Measurements from ENCODE around the gene TSPAN15.
"Not testable (repeated sequence)": the region's sequence is repeated elsewhere in the genome, so short reads cannot be mapped to it uniquely, and the experiment has no call there.

The TSPAN15 gene

DNA sequence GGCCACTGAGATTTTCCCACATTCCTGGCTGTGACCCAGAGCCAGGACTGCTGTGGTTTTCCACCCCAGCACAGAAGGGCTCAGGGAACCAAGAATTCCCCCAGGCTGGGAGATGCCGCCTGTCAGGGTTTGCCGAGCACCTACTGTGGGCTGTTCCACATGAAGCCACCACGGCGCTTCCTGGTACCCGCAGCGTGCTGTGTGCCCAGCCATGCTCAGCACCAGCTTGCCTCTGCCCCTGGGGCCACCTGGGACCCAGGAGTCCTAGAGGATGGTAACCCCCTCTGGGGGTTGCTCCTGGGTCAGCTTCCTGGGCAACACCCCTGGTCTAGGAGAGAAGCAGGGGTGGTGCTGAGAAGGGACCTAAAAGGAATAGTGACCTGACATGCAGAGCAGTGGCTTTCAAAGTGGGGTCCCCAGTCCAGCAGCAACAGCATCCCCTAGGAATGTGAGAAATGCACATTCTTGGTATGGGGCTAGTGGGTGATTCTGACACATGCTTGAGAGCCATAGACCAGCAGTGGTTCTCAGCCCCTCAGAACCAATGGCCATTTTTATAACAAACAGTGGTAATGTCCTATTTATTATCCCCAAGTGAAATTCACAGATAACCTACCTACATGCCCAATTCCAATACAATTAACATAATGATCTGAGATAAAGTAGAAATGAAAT, 53.4 kb downstream of the TSPAN15 start:
- peak; percentile 40 for DNase-seq

DNA sequence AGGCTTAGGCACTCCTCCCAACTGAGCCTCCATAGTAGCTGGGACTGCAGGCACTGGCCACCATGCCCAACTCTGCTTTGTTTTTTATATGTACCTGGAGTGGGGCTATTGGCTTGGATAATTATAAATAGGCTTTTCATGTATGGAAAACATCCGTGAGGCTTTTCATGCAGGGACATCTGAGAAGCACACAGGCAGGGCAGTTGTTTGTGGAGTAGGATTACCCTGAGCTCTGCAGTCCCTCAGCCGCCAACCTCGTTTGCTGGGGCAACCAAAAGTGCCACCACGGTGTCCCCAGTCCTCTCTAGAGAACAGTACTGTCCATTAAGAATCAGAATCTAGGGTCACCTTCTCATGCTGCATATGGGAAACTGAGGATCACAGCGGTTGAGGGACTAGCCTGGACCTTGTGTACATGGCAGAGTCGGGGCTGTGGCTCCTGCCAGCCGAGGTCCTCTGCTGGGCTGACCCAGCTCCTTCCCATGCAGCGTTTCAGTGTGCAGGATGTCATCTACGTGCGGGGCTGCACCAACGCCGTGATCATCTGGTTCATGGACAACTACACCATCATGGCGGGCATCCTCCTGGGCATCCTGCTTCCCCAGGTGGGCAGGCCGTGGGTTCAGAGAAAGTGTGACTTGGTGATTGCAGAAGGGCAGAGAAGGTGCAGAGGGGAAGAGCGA, 54.5 kb downstream of the TSPAN15 start:
- no peak for DNase-seq

DNA sequence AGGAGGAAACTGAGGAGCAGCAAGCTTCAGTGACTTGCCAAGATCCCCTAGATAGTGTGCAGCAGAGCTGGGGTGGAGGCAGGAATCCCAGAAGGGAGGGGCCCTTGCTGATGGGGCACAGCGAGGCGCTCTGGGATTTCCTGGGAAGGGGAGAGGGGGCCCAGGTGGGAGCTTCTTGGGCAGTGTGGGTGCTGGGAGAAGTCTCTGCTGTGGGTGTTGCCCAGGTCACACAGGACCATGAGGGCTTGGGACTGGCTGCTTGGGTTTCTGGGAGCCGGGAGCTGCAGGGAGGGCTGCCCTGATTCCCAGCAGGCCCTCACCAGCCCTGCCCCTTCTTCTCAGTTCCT, 55.2 kb downstream of the TSPAN15 start:
- peak; percentile 48 for DNase-seq

DNA sequence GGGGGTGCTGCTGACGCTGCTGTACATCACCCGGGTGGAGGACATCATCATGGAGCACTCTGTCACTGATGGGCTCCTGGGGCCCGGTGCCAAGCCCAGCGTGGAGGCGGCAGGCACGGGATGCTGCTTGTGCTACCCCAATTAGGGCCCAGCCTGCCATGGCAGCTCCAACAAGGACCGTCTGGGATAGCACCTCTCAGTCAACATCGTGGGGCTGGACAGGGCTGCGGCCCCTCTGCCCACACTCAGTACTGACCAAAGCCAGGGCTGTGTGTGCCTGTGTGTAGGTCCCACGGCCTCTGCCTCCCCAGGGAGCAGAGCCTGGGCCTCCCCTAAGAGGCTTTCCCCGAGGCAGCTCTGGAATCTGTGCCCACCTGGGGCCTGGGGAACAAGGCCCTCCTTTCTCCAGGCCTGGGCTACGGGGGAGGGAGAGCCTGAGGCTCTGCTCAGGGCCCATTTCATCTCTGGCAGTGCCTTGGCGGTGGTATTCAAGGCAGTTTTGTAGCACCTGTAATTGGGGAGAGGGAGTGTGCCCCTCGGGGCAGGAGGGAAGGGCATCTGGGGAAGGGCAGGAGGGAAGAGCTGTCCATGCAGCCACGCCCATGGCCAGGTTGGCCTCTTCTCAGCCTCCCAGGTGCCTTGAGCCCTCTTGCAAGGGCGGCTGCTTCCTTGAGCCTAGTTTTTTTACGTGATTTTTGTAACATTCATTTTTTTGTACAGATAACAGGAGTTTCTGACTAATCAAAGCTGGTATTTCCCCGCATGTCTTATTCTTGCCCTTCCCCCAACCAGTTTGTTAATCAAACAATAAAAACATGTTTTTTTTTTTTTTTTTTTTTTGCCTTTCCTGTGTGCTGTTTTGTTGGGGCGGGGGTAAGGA, 55.8 kb downstream of the TSPAN15 start:
- peak; percentile 52 for DNase-seq

DNA sequence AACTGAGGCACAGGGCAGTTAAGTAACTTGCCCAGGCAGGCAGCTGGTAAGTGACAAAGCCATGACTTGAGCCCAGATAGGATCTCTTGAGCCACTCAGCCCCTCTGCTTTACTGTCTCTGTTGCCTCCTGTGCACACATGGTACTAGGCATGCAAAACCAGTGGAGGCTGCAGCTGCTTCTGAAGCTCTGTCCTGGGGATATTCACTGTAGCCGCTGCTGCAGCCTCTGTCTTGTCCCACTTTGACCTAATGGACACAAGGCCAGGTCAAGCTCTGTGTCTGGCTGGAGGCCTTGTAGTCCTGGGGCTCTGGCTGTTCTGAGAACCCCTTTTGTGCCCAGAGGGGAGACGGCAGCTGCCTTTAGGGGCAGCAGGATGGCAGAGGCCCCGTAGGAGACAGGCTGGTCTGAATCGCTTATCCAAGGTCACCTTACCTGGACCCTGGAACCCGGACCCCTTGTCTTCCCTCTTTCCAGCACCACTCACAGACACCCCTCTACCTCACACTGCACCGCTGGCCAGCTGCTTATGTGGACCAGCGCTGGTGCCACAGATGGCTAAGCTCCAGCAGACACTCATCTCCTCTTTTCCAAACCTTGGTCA, 57.6 kb downstream of the TSPAN15 start:
- peak; percentile 44 for DNase-seq

DNA sequence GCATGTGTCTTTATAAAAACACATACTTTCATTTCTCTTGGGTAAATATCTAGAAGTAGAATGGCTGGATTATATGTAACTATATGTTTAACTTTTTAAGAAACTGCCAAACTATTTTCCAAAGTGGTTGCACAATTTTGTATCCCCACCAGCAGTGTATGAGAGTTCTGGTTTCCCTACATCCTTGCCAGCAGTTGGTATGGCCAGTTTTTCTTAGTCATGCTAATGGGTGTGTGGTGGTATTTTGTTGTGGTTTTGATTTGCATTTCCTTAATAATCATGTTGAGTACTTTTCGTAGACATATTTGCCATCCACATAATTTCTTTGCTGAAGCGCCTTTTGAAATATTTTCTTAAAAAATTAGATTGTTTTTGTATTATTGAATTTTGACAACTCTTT, 61.6 kb downstream of the TSPAN15 start:
- no peak for DNase-seq

DNA sequence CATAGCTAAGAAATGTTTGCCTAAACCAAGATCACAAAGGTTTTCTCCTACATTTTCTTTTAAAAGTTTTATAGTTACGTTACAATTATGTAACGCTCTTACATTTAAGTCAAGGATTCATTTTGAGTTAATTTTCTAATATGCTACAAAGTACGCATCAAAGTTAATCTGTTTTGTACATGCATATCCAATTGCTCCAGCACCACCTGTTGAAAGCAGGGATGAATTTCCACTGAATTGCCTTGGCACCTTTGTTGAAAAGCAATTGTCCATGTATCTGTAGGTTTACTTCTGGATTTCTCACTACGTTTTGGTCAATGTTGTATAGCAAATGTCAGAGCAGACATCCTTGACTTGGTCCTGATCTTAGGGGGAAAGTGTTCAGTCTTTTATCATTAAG, 62.4 kb downstream of the TSPAN15 start:
- DNase-seq, result no peak

DNA sequence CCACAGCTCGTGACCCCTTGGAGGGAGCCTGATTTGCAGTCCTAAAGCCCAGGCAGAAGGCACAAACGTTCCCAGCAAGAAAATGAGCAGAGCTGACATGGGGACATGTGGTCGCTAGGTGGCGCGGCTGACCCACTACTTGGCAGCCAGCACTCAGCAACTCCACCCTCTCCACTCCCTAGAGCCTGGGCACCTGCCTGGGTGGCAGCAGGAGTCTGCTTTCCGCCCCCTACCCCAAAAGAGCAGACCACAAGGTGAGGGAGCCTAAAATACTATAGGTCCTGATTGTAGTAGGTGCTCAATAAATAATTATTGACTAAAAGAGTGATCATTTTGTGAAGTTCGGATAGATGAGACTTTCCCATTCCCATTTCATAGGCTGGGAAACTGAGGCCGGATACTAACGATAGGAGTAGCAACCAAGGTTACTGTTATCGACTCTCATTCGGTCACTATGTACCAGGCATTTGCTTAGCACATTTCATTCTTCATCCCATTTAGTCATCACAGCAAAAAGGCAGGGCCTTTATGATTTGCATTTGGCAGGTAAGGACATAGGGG, 64.5 kb downstream of the TSPAN15 start:
- peak; percentile 88 for DNase-seq

DNA sequence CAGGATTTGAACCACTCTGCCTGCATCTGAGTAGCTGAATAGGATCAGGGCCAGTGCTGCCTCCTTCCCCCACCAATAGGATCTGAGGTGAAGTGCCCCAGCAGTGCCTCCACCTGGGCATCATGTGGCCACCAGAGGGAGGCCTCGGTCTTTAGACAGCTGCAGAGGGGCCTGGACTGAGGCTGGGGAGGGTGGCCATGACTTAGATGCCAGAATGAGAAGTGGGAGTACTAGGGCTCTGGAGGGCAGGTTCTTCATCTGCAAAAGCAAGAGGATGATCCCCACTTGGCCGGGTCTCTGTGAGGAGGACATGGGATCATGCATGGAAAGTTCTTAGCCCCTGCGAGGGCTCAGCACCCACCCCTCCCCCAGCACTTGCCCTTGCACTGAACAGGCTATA, 65.1 kb downstream of the TSPAN15 start:
- no peak for DNase-seq

DNA sequence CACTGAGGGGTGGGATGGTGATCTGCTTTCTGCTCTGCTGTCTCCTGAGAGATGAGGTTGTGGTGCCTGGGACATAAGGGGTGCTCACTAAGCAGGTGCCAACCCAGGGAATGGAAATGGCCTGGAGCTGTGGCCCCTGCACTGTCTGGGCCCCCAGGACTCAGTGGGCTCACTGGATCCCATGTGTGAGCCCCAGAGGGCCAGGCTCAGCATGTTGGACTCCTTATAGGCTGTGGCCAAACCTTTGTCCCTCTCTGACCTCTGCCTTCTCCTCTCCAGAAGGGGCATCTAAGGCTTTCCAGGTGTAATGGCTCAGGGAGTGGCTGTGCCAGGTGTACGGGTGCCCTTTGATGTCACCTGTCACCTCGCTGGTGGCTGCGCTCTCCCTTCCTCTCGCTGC, 65.5 kb downstream of the TSPAN15 start:
- DNase-seq, result no peak

DNA sequence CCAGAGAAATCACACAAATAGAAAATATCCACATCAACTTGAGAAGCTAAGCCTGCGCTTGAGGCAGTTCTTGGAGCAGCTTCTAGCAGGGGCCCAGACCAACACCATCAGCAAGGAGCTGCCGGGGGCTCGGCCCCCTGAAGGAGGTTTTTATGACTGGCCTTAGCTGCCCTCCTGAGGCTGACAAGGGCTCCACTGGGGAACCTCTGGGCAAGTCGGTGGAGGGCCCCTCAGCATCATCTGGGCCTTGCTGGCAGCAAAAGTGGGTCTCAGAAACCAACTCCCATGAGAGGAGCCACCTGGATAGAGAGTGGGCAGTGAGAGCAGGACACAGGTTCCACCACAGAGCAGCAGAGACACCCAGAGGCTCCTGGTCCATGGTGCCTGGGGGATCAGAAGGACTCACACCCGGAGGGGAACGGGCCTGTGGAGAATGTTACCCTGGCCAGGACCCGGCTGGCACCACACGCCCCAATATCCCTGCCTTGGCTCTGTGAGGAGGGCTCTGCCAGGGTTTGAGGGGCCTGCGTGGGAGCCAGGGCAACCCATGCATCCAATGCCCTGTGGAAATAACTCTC, 66.1 kb downstream of the TSPAN15 start:
- no peak for DNase-seq

DNA sequence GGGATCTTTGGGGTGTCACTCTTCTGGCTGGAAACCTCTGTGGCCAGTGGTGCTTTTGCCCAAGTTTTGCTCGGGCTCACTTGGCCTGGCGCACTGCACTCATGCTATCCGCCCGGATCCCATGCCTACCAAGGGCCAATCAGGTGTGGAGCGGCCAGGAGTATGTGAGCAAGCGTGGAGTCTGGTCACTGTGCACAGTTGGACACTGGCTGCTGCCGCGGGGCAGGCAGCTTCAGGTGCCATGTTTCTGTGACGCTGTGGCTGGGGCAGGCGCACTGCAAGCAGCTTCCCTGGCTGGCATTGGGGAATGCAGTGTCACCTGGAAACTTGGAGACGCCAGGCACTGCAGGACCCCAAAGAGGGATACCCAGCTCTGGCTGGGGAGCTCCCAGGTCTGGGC, 76.7 kb downstream of the TSPAN15 start:
- DNase-seq, result no peak

DNA sequence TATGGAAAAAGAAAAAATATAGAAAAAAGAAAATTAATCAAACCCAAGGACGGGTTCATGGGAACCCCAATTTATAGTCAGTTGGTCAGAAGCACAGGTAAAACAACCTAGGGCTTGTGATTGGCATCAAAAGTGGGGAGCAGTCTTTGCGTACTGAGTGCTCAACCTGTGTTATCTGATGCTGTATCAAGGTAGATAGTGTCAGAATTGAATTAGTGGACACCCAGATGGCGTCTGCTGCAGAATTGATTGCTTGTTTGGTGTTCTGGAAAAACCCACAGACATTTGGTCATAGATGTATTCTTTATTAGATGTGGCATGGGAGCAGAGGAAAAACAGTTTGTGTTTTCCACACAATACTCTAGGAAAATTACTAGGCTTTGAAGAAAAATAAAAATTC, 82.4 kb downstream of the TSPAN15 start:
- no peak for DNase-seq

DNA sequence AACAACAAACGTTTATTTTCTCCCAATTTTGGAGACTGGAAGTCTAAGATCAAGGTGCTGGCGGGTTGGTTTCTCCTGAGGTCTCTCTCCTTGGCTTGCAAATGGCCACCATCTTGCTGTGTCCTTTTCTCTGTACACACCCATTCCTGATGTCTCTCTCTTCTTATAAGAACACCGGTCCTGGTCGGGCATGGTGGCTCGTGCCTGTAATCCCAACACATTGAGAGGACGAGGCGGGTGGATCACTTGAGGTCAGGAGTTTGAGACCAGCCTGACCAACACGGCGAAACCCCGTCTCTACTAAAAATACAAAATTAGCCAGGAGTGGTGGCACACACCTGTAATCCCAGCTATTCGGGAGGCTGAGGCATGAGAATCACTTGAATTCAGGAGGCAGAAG, 85.3 kb downstream of the TSPAN15 start:
- DNase-seq, result not testable (repeated sequence)

DNA sequence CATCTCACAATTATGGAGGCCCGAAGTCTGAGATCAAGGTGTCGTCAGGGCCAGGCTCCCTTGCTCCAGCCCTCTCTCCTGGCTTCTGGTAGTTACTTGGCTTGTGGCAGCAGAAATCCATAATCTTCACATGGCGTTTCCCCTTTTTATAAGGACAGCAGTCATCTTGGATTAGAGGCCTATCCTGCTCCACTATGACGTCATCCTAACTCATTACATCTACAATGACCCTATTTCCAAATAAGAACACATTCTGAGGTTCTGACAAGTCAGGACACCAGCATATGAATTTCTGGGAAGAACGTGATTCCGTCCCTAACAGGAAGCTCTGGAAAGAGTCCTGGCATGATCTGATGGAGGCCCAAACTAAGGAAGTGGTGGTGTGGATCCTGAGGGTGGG, 86.2 kb downstream of the TSPAN15 start:
- DNase-seq, result no peak

DNA sequence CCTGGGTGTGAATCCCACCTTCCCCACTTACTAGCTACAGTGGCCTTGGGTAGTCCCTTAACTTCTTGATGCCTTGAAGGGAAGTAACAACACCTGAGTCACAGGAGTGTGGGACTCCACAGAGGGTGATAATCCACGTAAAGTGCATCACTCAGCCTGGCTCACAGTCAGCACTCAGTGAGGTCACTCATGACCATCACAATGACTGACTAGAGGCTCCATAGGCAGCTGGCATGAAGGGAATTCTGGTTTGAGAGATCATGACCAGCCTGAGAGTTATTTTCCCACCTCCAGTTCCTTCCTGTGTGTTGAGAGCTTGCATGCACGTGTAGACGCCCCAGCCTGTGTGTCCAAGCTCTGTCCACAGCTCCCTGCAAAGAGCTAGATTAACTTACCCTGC, 87.2 kb downstream of the TSPAN15 start:
- no peak for DNase-seq

DNA sequence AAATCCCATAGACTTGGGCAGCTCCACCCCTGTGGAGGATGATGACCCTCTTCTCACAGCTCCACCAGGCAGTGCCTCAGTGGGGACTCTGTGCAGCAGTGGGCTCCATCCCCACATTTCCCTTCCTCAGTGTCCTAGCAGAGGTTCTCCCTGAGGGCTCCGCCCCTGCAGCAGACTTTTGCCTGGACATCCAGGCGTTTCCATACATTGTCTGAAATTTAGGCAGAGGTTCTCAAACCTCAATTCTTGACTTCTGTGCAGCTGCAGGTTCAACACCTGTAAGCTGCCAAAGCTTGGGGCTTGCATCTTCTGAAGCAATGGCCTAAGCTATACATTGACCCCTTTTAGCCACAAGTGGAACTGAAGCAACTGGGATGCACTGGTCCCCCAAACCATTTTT, 90.2 kb downstream of the TSPAN15 start:
- DNase-seq, result no peak

DNA sequence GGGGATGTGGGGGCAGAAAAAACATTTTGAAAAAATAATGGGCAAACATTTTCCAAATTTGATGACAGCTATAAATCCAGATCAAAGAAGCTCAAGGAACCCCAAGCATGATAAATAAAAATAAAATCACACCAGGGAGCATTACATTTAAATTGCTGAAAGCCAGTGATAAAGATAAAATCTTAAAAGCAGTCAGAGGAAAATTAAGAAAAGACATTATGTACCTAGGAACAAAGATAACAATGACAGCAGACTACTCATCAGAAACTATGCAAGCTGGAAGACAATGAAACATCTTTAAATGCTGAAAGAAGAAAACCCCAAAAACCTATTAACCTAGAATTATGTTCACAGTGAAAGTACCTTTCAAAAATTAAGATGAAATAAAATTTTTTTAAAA, 98.7 kb downstream of the TSPAN15 start:
- no peak for DNase-seq

DNA sequence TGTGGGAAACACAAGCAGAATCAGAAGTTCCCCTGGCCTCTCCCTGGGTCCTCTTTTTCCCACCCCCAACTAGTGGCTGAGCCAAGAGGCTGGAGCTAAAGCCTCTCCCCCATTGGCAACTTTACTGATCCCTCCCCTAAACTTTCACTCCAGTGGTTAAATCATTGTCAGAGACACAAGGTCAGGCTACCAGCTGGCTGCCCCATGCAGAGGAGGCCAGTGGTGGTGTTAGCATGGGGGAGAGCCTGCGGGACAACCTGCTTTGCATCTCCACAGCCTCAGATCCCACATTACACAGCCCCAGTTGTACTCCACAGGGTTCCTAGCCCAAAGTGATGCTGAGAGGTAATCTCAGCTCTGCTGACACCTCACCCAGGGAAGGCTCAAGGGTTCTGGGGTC, 101.0 kb downstream of the TSPAN15 start:
- no peak for DNase-seq

DNA sequence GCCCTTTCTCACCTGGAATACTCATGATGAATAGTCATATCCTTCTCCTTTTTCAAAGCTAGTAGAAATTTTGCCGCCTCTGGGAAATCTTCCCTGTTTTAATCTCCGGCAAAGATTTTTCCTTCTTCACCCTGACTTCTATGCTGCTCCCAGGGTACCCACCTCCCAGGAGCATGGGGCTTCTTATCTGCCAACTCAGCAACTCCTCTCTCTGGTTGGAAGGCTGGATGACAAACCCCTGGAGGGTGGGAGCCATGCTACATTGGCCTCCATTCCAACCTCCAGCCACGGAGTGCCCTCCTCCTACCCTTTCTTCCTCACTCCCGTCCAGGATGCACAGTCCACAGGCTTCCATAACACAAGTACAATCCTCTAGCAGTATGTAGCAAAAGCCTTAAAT, 102.1 kb downstream of the TSPAN15 start:
- no peak for DNase-seq

DNA sequence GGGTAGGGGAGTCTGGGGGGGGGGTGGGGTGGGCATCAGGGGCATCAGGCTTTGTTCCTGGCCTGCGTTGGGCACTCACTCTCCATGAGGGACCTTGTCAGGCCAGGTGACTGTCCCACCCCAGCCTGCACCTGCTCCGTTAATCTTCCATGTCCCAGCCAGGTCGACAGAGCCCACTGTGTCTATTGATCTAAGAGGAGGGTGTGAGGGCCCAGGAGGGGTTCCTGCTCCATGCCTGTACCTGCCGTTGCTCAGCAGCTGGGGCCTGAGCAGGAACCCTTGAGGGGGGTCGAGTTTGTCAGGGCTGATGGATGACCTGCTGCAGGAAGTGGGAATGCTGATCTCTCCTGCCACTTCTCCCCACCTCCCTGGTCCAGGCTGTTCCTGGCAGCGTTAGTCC, 103.3 kb downstream of the TSPAN15 start:
- no peak for DNase-seq

All from activated CD8-positive, alpha-beta memory T cell treated with anti-CD3 and anti-CD28 coated beads, Interleukin-2, amount 50 U/mL, for 48 hours (primary cell).